Fibroblast of lung (primary cell): ENCODE measurements around the gene ALOX5. TPM values are rescaled to one million over a fixed set of nuclear protein-coding genes. Genes with fewer than 3 reads are reported as not detected.

Experiments
- DNase-seq, 2 donors: peaks; one replicate each; pipeline versions ENCODE4 v3.0.0 to v3.0.0-alpha.2; 2010; ENCODE audit warnings: low read depth in 2 of 2
- H2AFZ ChIP-seq: 2 replicates; pipeline ENCODE4 v1.5.1; 2012; ENCODE audit warnings: low read length, control low read depth, inconsistent platforms
- H3K27ac ChIP-seq: 2 replicates; pipeline ENCODE4 v1.5.1; 2011; ENCODE audit warnings: low read length, control low read depth; ENCODE audit not compliant: insufficient read depth
- H3K27me3 ChIP-seq: 2 replicates; pipeline ENCODE4 v1.5.1; 2011; ENCODE audit warnings: mild to moderate bottlenecking, low read length; ENCODE audit not compliant: control insufficient read depth, insufficient read depth
- H3K36me3 ChIP-seq: 2 replicates; pipeline ENCODE4 v1.5.1; 2011; ENCODE audit warnings: low read length; ENCODE audit not compliant: control insufficient read depth, insufficient read depth
- H3K4me1 ChIP-seq: 2 replicates; pipeline ENCODE4 v1.5.1; 2011; ENCODE audit warnings: low read length; ENCODE audit not compliant: control insufficient read depth, insufficient read depth; ENCODE audit errors: extremely low read depth
- H3K4me2 ChIP-seq: 2 replicates; pipeline ENCODE4 v1.5.1; 2011; ENCODE audit warnings: low read length, control low read depth; ENCODE audit not compliant: insufficient read depth; ENCODE audit errors: extremely low read depth
- H3K4me3 ChIP-seq, 4 experiments: fragments of 200-600 bp in 1 of 4; sonication (generic) in 1 of 4; replicated peaks in 1 of 4; 2 replicates each; pipeline ENCODE4 v1.5.1; 2011 to 2016; ENCODE audit warnings: low read length in 4 of 4, low read depth in 3 of 4, mild to moderate bottlenecking in 3 of 4, control low read depth in 2 of 4, inconsistent platforms in 1 of 4, mixed read lengths in 1 of 4; ENCODE audit not compliant: insufficient read depth in 1 of 4; ENCODE audit errors: control extremely low read depth in 1 of 4
- H3K79me2 ChIP-seq: 2 replicates; pipeline ENCODE4 v1.5.1; 2012; ENCODE audit warnings: mild to moderate bottlenecking, low read length, inconsistent platforms; ENCODE audit not compliant: control insufficient read depth, insufficient read depth
- H3K9ac ChIP-seq: 2 replicates; pipeline ENCODE4 v1.5.1; 2011; ENCODE audit warnings: mild to moderate bottlenecking, low read length, control low read depth; ENCODE audit not compliant: insufficient read depth
- H3K9me3 ChIP-seq: 2 replicates; pipeline ENCODE4 v1.5.1; 2012; ENCODE audit warnings: low read depth, low read length; ENCODE audit not compliant: control insufficient read depth, insufficient read depth
- H4K20me1 ChIP-seq: 2 replicates; pipeline ENCODE4 v1.5.1; 2011; ENCODE audit warnings: low read length; ENCODE audit not compliant: control insufficient read depth, insufficient read depth; ENCODE audit errors: extremely low read depth
- CTCF ChIP-seq, 2 donors: IDR thresholded peaks in 1 of 2; conservative IDR thresholded peaks in 1 of 2; 1 replicate in 1 of 2; 2 replicates in 1 of 2; pipeline ENCODE4 v1.5.1; 2011 to 2012; ENCODE audit warnings: low read length in 2 of 2, control low read depth in 1 of 2, inconsistent platforms in 1 of 2, low read depth in 1 of 2, mild to moderate bottlenecking in 1 of 2
- EZH2 ChIP-seq: IDR thresholded peaks from 2 replicates; pipeline ENCODE4 v1.5.1; 2012; ENCODE audit warnings: low read length, control low read depth, mild to moderate bottlenecking; ENCODE audit errors: missing control alignments
- polyA plus RNA-seq, 2 donors: library from polyadenylated mRNA; depleted of rRNA in 1 of 2; stranded (reverse) in 1 of 2; unstranded in 1 of 2; fragments of >200 nt; gene quantifications; 2 replicates each; pipeline ENCODE4 v1.2.1, GENCODE V29; 2011 to 2012; ENCODE audit warnings: missing spikeins in 1 of 2
- total RNA-seq: library from RNA; depleted of rRNA; stranded (reverse); fragments of >200 nt; gene quantifications from 2 replicates; pipeline ENCODE4 v1.2.1, GENCODE V29; 2014

Gene ALOX5
- total and polyA plus RNA-seq, 2 donors (not counting 1 experiment from before 2014, with no cell fraction given) = not detected

- no peak overlapping the region for H3K4me2 ChIP-seq
- TF ChIP-seq EZH2 (no peak), CTCF (conservative IDR thresholded peaks at IDR 0.05 in 1 of 2, IDR thresholded peaks at IDR 0.05 in 1 of 2; ENCODE audit: low read depth in 1 of 2, low read length in 2 of 2) (no peak)
- peaks cover 32% of the 10 kb centered on the region for H3K27me3 ChIP-seq
- H3K79me2 ChIP-seq = no peaks in the 10 kb centered on the region
- no peak overlapping the region for H2AFZ ChIP-seq
- H4K20me1 ChIP-seq = peaks cover 2% of the 10 kb centered on the region
- no peaks in the 10 kb centered on the region for H3K36me3 ChIP-seq
- no peak for DNase-seq
- H3K27ac ChIP-seq = no peak overlapping the region
- H3K9me3 ChIP-seq = no peaks in the 10 kb centered on the region
- no peak overlapping the region for H3K9ac ChIP-seq
- no peaks in the 10 kb centered on the region for H3K4me1 ChIP-seq
- H3K4me3 ChIP-seq = no peak overlapping the region
Observed at GRCh38 chr10:45371560-45371959, 2.5 kb upstream of the ALOX5 start.

- no peaks in the 10 kb centered on the region for H3K9me3 ChIP-seq
- peaks cover 32% of the 10 kb centered on the region for H3K27me3 ChIP-seq
- no peak overlapping the region for H2AFZ ChIP-seq
- DNase-seq = no peak
- no peak overlapping the region for H3K4me2 ChIP-seq
- H3K36me3 ChIP-seq = no peaks in the 10 kb centered on the region
- H3K4me3 ChIP-seq = no peak overlapping the region
- no peak for TF ChIP-seq CTCF (conservative IDR thresholded peaks at IDR 0.05 in 1 of 2, IDR thresholded peaks at IDR 0.05 in 1 of 2; ENCODE audit: low read depth in 1 of 2, low read length in 2 of 2)
- TF ChIP-seq EZH2 = no peak
- peaks cover 2% of the 10 kb centered on the region for H4K20me1 ChIP-seq
- no peak overlapping the region for H3K27ac ChIP-seq
- no peak overlapping the region for H3K9ac ChIP-seq
- no peaks in the 10 kb centered on the region for H3K79me2 ChIP-seq
- H3K4me1 ChIP-seq = no peaks in the 10 kb centered on the region
Observed at GRCh38 chr10:45372251-45372951, 1.6 kb upstream of the ALOX5 start.

- Histone ChIP-seq H3K27me3 (peaks cover 32% of the 10 kb centered on the region), H3K4me2 (no peak overlapping the region)
Observed at GRCh38 chr10:45373003-45373575, 927 bp upstream of the ALOX5 start.

More at GRCh38 chr10:45373003-45373575, 927 bp upstream of the ALOX5 start:
- no peak overlapping the region for H3K9ac ChIP-seq
- TF ChIP-seq EZH2 (peak; percentile 75), CTCF (conservative IDR thresholded peaks at IDR 0.05 in 1 of 2, IDR thresholded peaks at IDR 0.05 in 1 of 2; ENCODE audit: low read depth in 1 of 2, low read length in 2 of 2) (no peak)
- no peak for DNase-seq
- H2AFZ ChIP-seq = no peak overlapping the region
- H3K4me1 ChIP-seq = no peaks in the 10 kb centered on the region
- no peaks in the 10 kb centered on the region for H3K9me3 ChIP-seq
- no peaks in the 10 kb centered on the region for H3K36me3 ChIP-seq
- no peak overlapping the region for H3K4me3 ChIP-seq
- no peak overlapping the region for H3K27ac ChIP-seq
- peaks cover 2% of the 10 kb centered on the region for H4K20me1 ChIP-seq
- no peaks in the 10 kb centered on the region for H3K79me2 ChIP-seq
